ENCODE measurements around the gene SLC16A2.
A peak's percentile ranks its signal among the peaks of the same experiment; 100 is the strongest.

SLC16A2 gene

DNA sequence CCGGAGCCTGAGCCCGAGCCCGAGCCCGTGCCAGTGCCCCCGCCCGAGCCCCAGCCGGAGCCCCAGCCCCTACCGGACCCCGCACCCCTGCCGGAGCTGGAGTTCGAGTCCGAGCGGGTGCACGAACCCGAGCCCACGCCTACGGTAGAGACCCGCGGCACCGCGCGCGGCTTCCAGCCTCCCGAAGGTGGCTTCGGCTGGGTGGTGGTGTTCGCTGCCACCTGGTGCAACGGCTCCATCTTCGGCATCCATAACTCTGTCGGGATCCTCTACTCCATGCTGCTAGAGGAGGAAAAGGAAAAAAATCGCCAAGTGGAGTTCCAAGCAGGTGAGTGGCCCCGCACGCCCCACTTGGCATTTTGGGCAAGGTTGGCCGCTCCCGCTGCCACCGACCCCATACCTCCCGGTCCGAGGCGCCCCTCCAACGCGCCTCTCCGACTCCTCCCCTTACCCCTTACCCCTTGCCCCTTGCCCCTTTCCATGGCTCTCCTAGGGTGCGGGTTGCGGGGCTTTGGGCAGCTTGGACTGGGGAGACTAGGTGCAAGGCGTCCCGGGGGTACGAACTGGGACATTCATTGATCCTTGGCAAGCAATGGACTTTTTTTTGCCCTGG, 553 bp downstream of the SLC16A2 start:
- TF ChIP-seq, protein P1, sequence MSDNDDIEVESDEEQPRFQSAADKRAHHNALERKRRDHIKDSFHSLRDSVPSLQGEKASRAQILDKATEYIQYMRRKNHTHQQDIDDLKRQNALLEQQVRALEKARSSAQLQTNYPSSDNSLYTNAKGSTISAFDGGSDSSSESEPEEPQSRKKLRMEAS (IDR thresholded peaks at IDR 0.05; ENCODE audit: low read depth, low read length): no peak
- TF ChIP-seq POLR2A (IDR thresholded peaks at IDR 0.05; ENCODE audit: extremely low read depth, insufficient read length) (no peak), MYC (IDR thresholded peaks at IDR 0.05; ENCODE audit: low read depth, low read length) (no peak)

DNA sequence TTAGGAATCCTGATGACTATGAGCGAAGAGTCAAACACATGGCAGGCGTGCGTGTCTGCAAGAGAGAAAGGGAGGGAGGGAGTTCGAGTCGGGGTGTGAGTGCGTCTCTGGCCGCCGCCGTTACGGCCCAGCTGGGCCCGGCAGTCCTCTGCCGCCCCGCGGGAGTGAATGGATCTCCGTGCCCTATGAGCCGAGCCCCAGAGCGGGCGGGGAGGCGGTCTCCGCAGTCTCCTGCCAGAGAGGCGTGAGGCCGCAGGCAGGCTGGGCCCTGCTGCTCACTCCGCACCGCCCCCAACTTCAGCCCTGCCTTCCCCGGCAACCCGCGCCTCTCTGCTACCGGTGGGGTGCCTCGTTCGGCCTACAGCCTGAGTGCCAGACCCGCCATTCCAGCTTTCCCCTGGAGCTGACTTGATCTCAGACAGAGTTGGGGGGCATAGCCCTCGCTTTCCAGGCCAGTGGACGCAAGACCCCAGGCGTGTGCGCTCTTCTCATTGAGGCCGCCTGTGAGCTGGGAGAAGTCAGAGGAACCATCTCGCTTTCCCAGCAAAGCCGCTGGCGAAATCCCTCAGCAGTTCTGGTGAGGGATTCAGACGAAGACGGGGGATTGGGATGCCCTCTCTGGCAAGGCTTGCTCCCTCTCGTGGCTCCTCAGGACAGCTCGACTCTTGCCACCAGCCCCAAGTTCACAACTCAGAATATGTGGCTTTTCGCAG, 1.4 kb downstream of the SLC16A2 start:
- H3K4me3 ChIP-seq (ENCODE audit: low read depth, low read length): peak overlapping the region; percentile 50
- DNase-seq (ENCODE audit: low read depth): peak; percentile 66
- TF ChIP-seq POLR2A (IDR thresholded peaks at IDR 0.05; ENCODE audit: extremely low read depth, insufficient read length): no peak
- TF ChIP-seq, protein P1 (IDR thresholded peaks at IDR 0.05; ENCODE audit: low read depth, low read length): no peak
- TF ChIP-seq, protein P2, sequence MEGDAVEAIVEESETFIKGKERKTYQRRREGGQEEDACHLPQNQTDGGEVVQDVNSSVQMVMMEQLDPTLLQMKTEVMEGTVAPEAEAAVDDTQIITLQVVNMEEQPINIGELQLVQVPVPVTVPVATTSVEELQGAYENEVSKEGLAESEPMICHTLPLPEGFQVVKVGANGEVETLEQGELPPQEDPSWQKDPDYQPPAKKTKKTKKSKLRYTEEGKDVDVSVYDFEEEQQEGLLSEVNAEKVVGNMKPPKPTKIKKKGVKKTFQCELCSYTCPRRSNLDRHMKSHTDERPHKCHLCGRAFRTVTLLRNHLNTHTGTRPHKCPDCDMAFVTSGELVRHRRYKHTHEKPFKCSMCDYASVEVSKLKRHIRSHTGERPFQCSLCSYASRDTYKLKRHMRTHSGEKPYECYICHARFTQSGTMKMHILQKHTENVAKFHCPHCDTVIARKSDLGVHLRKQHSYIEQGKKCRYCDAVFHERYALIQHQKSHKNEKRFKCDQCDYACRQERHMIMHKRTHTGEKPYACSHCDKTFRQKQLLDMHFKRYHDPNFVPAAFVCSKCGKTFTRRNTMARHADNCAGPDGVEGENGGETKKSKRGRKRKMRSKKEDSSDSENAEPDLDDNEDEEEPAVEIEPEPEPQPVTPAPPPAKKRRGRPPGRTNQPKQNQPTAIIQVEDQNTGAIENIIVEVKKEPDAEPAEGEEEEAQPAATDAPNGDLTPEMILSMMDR (IDR thresholded peaks at IDR 0.05; ENCODE audit: low read depth, low read length): no peak
- no peak for TF ChIP-seq MYC (IDR thresholded peaks at IDR 0.05; ENCODE audit: low read depth, low read length)

More for the DNA sequence above, 553 bp downstream of the SLC16A2 start:
- DNase-seq (ENCODE audit: low read depth): peak; percentile 4
- peak overlapping the region; percentile 50 for H3K4me3 ChIP-seq (ENCODE audit: low read depth, low read length)

DNA sequence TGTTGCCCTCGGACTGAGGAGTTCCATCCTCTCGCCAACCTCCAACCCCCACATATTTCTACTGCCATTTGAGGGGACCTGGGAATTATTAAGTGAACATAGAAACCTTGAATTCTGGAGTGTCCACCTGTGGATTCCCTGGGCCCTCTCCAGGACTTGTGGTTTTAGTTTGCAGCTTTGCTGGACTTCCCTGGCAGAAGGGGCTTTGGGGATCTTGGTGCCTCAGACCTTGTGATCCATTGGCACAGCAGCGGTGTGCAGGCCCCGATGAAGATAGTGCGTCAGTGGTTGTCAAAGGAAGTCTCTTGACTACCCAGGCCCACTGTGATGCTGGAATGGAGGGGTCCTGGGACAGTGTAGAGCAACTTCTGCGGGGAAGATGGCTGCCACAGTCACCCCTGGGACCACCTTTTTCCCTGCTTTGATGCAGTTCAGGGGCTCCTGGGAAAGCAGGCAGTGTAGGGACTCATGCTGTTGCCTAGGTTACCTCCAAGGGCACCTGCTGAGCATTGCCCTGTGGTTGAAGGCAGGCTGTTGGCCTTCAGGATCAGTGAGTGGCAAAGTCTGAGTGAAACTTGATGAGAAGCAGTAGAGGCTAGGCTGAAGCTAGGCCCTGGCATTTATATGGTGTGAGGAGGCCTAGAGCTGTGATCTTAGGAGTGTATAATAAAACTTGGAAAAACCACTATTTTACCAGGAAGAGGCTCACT, 2.2 kb downstream of the SLC16A2 start:
- H3K4me3 ChIP-seq (ENCODE audit: low read depth, low read length): no peak overlapping the region
- no peak for DNase-seq (ENCODE audit: low read depth)
- TF ChIP-seq, protein P1 (IDR thresholded peaks at IDR 0.05; ENCODE audit: low read depth, low read length): no peak
- no peak for TF ChIP-seq MYC (IDR thresholded peaks at IDR 0.05; ENCODE audit: low read depth, low read length)
- TF ChIP-seq, protein P2 (IDR thresholded peaks at IDR 0.05; ENCODE audit: low read depth, low read length): no peak

DNA sequence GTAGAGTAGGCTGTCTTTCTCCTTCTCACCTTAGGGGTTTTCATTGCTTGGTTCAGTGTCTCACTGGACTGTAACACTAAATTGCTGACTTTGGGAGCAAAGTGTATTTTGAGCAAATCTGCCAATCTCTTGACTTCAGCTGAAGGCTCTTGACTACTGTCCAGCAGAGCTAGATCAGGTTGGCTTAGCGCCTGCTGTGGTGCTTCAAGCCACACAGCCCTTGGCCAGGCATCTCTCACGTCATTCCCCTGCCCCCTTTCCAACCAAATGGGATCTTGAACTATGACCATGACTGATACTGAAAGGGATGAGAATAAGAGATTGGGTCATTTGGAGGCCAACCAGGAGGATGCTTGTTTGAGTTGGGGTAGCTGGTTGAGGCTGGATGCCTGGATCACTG, 4.8 kb downstream of the SLC16A2 start:
- DNase-seq (ENCODE audit: low read depth): no peak
- TF ChIP-seq, protein P1 (IDR thresholded peaks at IDR 0.05; ENCODE audit: low read depth, low read length): no peak
- TF ChIP-seq, protein P2 (IDR thresholded peaks at IDR 0.05; ENCODE audit: low read depth, low read length): no peak
- TF ChIP-seq MYC (IDR thresholded peaks at IDR 0.05; ENCODE audit: low read depth, low read length): no peak
- no peak overlapping the region for H3K4me3 ChIP-seq (ENCODE audit: low read depth, low read length)

DNA sequence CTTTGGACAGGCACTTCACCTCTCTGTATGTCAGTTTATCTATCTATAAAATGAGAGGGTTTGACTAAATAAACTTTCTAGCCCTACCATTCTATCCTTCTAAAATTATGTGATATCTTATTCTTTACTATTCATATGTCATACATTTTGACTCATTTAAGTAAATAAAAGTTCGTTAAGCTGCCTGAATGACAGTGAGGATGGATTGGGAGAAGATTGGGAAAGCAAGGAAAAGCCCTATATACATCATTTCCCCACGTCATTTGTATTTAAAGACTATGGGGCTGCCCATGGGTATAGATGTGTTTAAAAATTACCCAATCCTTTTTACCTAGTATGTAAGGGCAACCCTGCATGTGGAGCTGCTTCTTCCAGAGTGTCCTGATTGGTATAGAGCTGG, 5.3 kb downstream of the SLC16A2 start:
- no peak for DNase-seq (ENCODE audit: low read depth)
- TF ChIP-seq POLR2A (IDR thresholded peaks at IDR 0.05; ENCODE audit: extremely low read depth, insufficient read length) (no peak), MYC (IDR thresholded peaks at IDR 0.05; ENCODE audit: low read depth, low read length) (no peak)
- TF ChIP-seq, protein P1 (IDR thresholded peaks at IDR 0.05; ENCODE audit: low read depth, low read length): no peak
- TF ChIP-seq, protein P2 (IDR thresholded peaks at IDR 0.05; ENCODE audit: low read depth, low read length): no peak
- no peak overlapping the region for H3K4me3 ChIP-seq (ENCODE audit: low read depth, low read length)

DNA sequence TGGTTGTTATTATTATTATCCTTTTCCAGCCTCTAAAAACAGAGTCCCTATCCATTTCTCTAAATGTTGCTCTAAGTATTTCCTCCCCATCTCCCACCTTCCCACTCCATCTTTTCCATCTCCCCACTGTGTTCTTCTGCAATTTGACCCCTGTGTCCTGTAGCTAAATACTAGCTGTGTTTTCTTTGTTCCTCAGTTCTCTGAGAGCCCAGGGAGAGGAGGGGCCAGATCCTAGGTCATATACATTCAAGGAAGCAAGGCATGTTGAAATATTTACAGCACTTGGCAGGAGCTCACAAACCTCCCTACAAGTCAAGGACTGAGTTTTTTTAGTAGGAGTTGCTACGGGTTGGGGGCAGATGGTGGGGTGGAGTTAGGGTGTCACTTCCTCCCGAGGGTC, 10.5 kb downstream of the SLC16A2 start:
- TF ChIP-seq MYC (IDR thresholded peaks at IDR 0.05; ENCODE audit: low read depth, low read length): no peak
- TF ChIP-seq, protein P2 (IDR thresholded peaks at IDR 0.05; ENCODE audit: low read depth, low read length): no peak
- TF ChIP-seq, protein P1 (IDR thresholded peaks at IDR 0.05; ENCODE audit: low read depth, low read length): no peak
- no peak for TF ChIP-seq POLR2A (IDR thresholded peaks at IDR 0.05; ENCODE audit: extremely low read depth, insufficient read length)
- no peak overlapping the region for H3K4me3 ChIP-seq (ENCODE audit: low read depth, low read length)
- peak; percentile 39 for DNase-seq (ENCODE audit: low read depth)
